HG03108 (cell line): ENCODE measurements around the gene TH.

ENCODE experiments used
- ATAC-seq: cut with Tn5 transposase; IDR thresholded peaks from one replicate; pipeline ENCODE4 v1.9.1; 2021; ENCODE audit warnings: moderate library complexity; ENCODE audit not compliant: unreplicated experiment

The TH gene

GRCh38 chr11:2163428-2163978 lies 8.1 kb downstream of the TH start:
- ATAC-seq, result no peak

GRCh38 chr11:2160736-2161259 lies 10.8 kb downstream of the TH start, which contains the start of gene INS:
INS (minus strand) TSS chr11:2161209; CDS start chr11:2160971, 238 bp downstream.
- ATAC-seq, result no peak

DNA sequence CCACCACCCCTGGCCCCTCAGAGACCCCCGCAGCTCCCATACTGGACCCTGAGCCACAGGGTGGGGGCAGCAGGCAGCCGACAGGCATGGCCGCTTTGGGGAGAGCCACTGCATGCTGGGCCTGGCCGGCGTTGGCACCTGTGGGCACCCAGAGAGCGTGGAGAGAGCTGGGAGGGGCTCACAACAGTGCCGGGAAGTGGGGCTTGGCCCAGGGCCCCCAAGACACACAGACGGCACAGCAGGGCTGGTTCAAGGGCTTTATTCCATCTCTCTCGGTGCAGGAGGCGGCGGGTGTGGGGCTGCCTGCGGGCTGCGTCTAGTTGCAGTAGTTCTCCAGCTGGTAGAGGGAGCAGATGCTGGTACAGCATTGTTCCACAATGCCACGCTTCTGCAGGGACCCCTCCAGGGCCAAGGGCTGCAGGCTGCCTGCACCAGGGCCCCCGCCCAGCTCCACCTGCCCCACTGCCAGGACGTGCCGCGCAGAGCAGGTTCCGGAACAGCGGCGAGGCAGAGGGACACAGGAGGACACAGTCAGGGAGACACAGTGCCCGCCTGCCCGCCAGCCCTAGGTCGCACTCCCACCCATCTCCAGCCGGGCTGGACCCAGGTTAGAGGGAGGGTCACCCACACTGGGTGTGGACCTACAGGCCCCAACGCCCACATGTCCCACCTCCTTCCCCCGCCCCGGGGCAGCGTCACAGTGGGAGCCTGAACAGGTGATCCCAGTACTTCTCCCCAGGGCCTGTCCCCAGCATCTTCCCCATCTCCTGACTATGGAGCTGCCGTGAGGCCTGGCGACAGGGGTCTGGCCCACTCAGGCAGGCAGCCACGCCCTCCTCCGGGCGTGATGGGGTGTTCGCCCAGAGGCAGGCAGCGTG lies 11.8 kb downstream of the TH start:
- no peak for ATAC-seq

DNA sequence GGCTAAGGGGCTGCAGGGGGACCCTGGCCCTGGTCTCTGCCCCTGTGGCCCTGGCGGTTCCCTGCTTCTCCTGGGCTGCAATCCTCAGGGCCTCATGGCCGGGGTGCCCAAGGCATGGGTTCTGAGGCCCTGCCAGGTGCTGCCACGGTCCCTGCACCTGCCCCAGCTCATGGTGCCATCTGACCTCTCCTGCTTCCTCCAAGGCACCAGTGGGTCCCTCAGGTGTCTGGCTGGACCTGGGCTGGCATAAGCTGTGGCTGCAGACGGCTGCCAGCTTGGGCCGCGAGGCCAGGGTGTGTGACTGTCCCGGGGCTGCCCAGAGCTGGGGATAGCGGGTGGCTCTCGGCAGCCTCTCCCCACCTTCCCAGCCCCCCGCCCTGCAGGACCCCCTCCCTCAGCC lies 12.6 kb downstream of the TH start:
- ATAC-seq, result no peak

DNA sequence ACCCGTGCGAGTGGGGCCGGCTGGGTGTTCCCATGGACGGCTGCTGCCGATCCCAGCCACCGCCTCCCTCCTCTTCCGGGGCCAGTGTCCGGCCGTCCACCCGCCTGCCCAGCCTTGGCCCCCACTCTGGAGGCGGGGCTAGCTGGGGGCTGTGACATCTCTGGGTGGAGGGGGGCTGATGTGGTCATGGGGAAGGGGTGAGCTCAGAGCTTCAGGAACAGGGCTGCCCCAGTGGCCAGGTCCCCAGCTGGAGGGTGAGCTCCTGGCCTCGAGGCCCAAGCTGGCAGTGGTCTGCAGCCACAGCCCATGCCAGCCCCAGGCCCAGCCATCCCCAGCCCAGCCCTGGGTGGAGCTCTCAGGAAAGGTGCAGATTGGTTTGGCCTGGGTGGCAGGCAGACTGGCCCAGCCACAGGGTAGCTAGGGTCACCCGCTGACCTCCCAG lies 13.3 kb downstream of the TH start:
- ATAC-seq, result no peak

GRCh38 chr11:2157294-2158040 lies 14.1 kb downstream of the TH start:
- no peak for ATAC-seq

DNA sequence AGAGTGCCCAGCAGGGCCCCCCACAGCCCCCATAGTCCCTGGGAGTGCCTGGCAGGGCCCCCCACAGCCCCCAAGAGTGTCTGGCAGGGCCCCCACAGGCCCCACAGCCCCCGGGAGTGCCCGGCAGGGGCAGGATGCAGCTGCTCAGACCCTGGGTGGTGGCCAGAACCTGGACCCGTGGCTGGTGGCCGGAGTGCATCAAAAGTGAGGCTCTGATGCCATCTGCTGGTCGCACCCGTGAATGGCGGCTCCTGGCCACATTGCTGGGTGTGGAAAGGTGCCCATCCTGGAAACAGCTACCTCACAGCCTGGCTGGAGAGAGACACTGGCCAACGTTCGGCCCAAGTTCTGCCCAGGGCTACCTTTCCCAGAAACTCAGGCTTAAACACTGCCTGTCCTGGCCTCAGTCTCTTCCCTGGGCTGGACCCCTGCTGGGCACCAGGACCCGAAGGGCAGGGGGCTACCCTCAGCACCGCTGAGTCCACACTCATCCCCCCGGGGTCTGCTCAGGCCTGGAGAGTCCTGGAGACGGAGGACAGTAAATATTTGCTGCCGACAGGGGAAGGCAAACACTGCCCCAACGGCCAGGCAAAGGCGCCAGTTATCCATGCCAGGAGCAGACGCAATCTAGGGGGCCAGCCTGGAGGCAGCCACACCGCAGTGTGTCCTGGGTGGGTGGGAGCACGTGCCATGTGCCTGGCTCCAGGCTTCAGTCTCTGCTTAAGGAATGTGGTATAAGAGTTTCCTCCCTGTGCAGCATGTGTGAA lies 15.0 kb downstream of the TH start:
- no peak for ATAC-seq

DNA sequence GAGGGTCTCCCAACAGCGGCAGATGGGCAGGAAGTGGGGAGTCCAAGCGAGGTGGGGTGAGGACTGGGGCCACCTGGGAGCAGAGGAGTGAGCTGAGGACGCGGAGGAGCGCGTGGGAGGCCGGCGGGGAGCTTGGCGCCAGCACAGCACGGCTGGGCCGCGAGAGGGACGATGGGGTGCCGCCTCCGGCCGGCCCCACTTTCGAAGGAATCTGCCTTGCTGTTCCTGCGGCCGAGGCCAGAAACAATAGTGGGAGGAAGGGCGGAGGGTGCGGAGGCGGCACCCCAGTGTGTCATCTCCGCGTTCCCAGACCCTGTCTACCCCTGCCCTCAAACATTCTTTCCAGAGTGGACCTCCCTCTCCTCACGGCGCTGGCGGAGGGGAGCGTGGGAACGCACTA lies 16.1 kb downstream of the TH start:
- no peak for ATAC-seq

- no peak for ATAC-seq
Observed at GRCh38 chr11:2154889-2155288, 16.7 kb downstream of the TH start.

DNA sequence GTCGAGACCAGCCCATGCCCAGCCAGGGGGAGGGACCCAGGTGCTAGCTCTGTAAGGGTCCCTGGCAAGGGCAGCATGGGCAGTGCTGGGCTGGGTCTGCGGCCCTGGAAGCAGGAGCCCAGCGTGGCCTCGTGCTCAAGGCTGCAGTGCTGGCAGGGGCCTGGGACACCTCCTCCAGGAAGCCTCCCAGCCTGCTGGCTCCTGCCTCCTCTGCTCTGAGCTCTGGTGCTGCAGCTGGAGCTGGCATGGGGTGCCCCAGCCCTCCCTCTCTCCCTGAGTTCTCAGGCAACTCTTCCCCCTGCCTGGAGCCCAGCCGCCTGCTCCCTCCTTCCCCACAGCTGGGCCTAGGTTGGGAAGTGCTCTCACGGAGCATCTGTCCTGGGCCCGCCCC lies 17.4 kb downstream of the TH start:
- ATAC-seq, result no peak

- no peak for ATAC-seq
Observed at GRCh38 chr11:2153581-2154194, 17.9 kb downstream of the TH start.

DNA sequence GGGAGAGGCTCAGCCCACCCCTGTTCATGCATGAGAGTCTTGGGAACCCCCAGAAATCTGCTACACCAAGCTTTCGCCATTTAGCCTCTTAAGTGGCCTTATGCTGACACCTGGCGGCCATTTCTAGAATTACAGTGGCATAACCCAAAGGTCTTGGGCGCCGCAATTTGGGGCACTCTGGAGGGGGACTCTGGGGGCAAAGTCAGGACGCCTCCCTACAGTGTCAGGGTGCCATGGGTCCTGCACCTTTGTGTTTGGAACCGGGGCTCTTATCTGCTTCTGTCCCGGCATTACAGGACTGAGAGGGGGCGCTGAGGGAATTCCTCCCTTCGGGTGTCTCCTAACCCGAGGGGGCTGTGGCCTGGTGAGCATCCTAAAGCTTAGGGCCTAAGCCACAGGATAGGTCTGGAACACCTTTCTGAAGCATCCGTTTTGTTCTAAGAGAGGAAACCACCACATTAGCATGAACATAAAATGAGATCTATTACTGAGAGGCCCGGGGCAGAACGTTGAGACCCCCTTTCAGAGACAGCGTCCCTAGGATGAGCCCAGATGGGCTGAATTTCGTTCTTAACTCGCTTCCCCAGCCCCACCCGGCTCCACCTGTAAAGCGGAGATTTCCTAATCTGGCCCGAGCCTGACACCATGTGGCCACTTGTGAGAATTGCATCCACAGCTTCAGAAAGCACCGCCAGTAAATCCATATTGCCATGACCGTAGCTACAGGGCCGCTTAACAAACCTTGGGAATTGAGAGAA lies 19.9 kb downstream of the TH start:
- no peak for ATAC-seq

DNA sequence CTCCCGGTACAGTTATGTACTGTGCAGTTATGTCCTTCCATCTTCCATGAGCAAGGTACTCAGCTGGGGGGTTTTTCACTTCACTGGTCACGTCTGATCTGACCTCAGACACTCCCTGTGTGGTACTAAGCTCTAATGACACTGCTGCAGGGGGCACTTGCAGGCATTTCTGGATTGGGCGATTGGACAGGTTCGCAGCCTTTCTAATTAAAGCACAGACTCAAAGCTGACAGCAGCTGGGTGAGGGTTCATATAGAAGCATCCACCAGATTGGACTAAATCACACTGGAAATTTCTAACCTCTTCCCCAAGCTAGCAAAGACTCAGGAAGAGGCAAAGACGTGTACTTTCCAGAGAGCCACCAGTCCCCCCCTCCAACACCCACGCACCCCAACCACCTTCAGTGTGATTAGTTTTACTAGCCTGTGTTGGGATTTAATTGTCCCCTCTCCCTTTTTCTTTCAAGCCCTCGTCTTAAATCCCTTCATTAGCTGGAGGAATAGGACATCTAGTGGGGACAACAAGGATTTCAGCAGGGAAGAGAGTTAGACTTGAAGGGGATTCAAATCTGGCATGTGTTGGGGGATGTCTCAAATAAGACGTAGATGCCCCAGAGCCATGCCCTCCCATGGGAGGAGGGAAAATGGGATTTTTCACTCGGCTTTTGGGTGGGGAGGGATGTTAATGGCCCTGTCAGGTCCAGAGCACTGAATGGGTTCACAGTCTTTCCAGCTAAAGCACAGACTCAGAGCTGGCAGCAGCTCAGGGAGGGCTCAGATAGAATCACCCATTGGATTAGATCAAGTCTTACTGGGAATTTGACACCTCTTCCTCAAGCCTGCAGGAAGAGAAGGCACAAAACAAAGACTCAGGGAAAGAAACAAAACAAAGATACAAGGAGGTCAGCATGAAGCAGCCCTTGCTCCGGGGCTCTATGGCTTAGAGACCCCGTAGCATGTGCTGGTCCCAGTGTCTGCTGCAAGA lies 21.5 kb downstream of the TH start:
- no peak for ATAC-seq

GRCh38 chr11:2149460-2149859 lies 22.2 kb downstream of the TH start:
- ATAC-seq, result no peak

DNA sequence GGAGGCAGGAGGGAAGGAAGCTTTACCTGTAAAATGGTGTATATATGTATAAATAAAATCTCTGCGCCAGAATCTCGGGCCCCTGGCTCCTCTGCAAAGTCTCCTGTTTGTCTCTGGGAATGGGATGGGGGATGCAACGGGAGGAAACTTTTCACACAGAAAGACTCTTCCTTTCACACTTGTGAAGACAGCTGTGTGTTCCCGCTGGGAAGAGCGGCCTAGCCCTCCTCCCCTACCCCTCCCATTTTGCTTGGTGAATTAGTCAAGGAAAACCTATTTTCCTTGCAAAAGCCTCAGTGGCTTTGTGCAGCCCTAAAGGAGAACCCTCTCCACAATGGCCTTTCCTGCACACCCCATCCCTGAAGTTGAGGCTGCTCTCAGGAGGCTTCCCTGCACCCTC lies 23.0 kb downstream of the TH start:
- no peak for ATAC-seq

DNA sequence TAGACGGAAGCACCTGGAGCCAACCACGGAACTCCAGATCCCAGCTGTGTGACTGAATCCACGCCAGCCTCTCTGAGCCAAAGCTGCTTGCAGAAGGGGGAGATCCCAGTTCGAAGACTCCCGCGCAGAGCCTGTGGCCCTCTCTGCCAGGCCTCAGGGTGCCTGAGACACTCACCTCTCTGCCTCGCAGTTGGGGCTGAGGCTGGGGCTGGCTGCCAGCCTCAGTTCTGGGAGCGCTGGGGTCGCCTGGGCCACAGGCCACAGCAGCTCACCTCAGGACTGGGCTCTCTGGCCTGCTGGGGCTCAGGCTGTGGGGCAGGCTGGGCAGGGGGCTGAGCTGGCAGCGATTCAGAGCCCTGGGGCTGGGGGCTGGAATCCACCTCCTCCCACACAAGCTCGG lies 24.2 kb downstream of the TH start:
- no peak for ATAC-seq

DNA sequence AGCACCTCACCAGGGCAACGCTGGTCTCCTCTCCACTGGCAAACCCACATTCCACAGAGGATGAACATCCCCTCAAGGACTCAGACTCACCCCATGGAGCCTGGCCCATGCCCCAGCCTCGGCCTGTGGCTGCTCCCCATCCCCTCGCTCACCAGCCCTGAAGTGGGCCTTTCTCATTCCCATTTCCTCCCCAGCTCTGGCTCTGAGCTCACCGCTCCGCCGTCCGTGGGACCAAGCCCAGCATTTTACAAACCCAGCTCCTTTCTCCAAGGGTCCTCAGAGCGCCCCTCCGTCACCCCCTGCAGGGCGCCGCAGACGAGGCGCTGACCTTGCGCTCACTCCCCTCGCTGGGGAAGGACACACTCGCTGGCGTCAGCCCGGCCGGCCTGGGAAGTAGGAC lies 25.6 kb downstream of the TH start:
- ATAC-seq, result no peak

DNA sequence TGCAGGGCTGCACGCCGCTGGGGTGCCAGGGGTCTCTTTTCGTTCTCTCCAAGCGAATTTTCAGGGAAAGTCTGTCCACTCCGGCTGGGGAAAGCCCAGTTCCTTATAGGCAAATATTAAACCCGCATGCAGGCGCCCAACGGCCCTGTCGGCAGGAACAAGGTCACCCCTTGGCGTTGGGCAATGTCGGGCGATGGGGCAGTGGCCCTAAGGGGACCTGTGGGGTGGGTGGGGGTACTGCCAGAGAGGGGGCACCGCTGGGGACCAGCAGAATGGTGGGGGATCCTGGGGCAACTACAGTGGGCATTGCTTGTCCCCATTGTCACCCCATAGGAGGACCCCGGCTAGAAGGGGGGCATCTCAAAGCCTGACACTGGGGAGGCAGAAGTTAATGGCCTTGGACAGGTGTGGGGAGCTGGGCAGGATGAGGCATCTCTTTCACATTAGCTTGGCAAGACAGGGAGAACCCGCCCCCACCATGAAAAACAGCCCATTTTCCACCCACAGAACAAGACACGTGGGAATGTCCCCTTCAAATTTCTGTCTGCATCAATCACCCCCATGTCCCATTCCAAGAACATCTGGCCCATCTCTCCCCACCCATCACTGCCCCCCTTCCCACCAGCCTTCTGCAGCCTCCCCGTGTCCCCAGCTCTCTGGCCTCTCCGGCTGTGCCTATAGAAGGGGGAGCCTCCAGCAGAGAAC lies 26.9 kb downstream of the TH start:
- no peak for ATAC-seq
